SK-N-SH (cell line): ENCODE measurements around the gene TMEM117. TPM values are rescaled to one million over a fixed set of nuclear protein-coding genes. Genes with fewer than 3 reads are reported as not detected.

Experiments used
- CTCF ChIA-PET: fragments of 300-600, 350-600 bp; formaldehyde crosslinking; extraction: SDS; loops from one replicate; lab custom pipeline; 2021; lab: Yijun Ruan, JAX
- POLR2A ChIA-PET: fragments of 350-600 bp; sonication (Branson Sonifier 250); formaldehyde crosslinking; extraction: SDS; loops from one replicate; lab custom pipeline; 2020; ENCODE audit warnings: antibody characterized with exemption, inconsistent platforms; lab: Yijun Ruan, JAX
- DNase-seq: peaks from one replicate; pipeline ENCODE4 v3.0.0; 2012
- H2AFZ ChIP-seq: fragments of 200-600 bp; sonication (generic); 2 replicates; pipeline ENCODE4 v1.8.1; 2016; ENCODE audit warnings: antibody characterized with exemption, mild to moderate bottlenecking, low read depth
- H3F3A ChIP-seq: fragments of 200-600 bp; sonication (generic); replicated peaks from 2 replicates; pipeline ENCODE3; 2016; ENCODE audit warnings: antibody characterized with exemption, mild to moderate bottlenecking; ENCODE audit not compliant: insufficient read depth
- H3K27ac ChIP-seq, 2 experiments: fragments of 200-500 bp in 1 of 2; fragments of 200-600 bp in 1 of 2; sonication (Bioruptor generic) in 1 of 2; sonication (generic), shearing (Covaris generic) in 1 of 2; 2 replicates each; pipeline versions ENCODE4 v1.5.1 to v1.6.1; 2014 to 2016; ENCODE audit warnings: low read depth in 2 of 2, inconsistent platforms in 1 of 2, low read length in 1 of 2, mild to moderate bottlenecking in 1 of 2, mixed read lengths in 1 of 2
- H3K27me3 ChIP-seq: fragments of 200-600 bp; sonication (generic), shearing (Covaris generic); 2 replicates; pipeline ENCODE4 v1.6.1; 2016; ENCODE audit warnings: mixed run types; ENCODE audit not compliant: insufficient read depth
- H3K36me3 ChIP-seq, 2 experiments: fragments of 200-500 bp in 1 of 2; fragments of 200-600 bp in 1 of 2; sonication (Bioruptor generic) in 1 of 2; sonication (generic) in 1 of 2; replicated peaks in 1 of 2; 2 replicates each; pipeline versions ENCODE3 to v1.5.1; 2014 to 2016; ENCODE audit warnings: low read length in 1 of 2, mild to moderate bottlenecking in 1 of 2; ENCODE audit not compliant: insufficient read depth in 2 of 2, control insufficient read depth in 1 of 2
- H3K4me1 ChIP-seq, 2 experiments: fragments of 200-500 bp in 1 of 2; fragments of 200-600 bp in 1 of 2; sonication (Bioruptor generic) in 1 of 2; sonication (generic), shearing (Covaris generic) in 1 of 2; 2 replicates each; pipeline versions ENCODE4 v1.5.1 to v1.6.1; 2014 to 2016; ENCODE audit warnings: low read depth in 1 of 2, low read length in 1 of 2, mixed run types in 1 of 2; ENCODE audit not compliant: insufficient read depth in 2 of 2, control insufficient read depth in 1 of 2
- H3K4me2 ChIP-seq: fragments of 200-600 bp; sonication (generic), shearing (Covaris generic); 2 replicates; pipeline ENCODE4 v1.6.1; 2017; ENCODE audit warnings: mixed run types
- H3K4me3 ChIP-seq, 2 experiments: fragments of 200-500 bp in 1 of 2; fragments of 200-600 bp in 1 of 2; sonication (Bioruptor generic) in 1 of 2; sonication (generic), shearing (Covaris generic) in 1 of 2; 2 replicates each; pipeline versions ENCODE4 v1.5.1 to v1.8.1; 2014 to 2016; ENCODE audit warnings: low read depth in 2 of 2, inconsistent platforms in 1 of 2, low read length in 1 of 2, mild to moderate bottlenecking in 1 of 2, mixed read lengths in 1 of 2, moderate library complexity in 1 of 2
- H3K79me2 ChIP-seq: fragments of 200-600 bp; sonication (generic); 2 replicates; pipeline ENCODE4 v1.8.1; 2017; ENCODE audit warnings: mild to moderate bottlenecking; ENCODE audit not compliant: insufficient read depth
- H3K9ac ChIP-seq: fragments of 200-600 bp; sonication (generic); 2 replicates; pipeline ENCODE4 v1.6.1; 2017; ENCODE audit warnings: mixed run types
- H3K9me2 ChIP-seq: fragments of 200-600 bp; sonication (generic); 2 replicates; pipeline ENCODE4 v1.6.1; 2017; ENCODE audit warnings: mixed run types
- H3K9me3 ChIP-seq: fragments of 200-600 bp; sonication (generic); 2 replicates; pipeline ENCODE4 v1.6.1; 2017; ENCODE audit warnings: mixed run types, mild to moderate bottlenecking, moderate library complexity
- H4K20me1 ChIP-seq: fragments of 200-600 bp; sonication (generic); 2 replicates; pipeline ENCODE4 v1.6.1; 2017; ENCODE audit warnings: mild to moderate bottlenecking, mixed run types; ENCODE audit not compliant: insufficient read depth
- CTCF ChIP-seq: fragments of 200-600 bp; sonication (generic); IDR thresholded peaks from 2 replicates; pipeline ENCODE4 v1.6.1; 2017; ENCODE audit warnings: antibody characterized with exemption, mild to moderate bottlenecking, moderate library complexity
- ELF1 ChIP-seq: IDR thresholded peaks from 2 replicates; pipeline ENCODE4 v1.4.0; 2012
- NFIC ChIP-seq: IDR thresholded peaks from 2 replicates; pipeline ENCODE4 v1.4.0; 2012; ENCODE audit warnings: borderline replicate concordance
- RAD21 ChIP-seq: IDR thresholded peaks from 2 replicates; pipeline ENCODE4 v1.6.1; 2012; ENCODE audit warnings: mild to moderate bottlenecking, low read length
- SIN3A ChIP-seq: IDR thresholded peaks from 2 replicates; pipeline ENCODE4 v1.6.1; 2012; ENCODE audit warnings: low read depth, mild to moderate bottlenecking, low read length, moderate library complexity, borderline replicate concordance
- SMC3 ChIP-seq: IDR thresholded peaks from 2 replicates; pipeline ENCODE4 v1.6.1; 2012; ENCODE audit warnings: low read depth, low read length, improper control_type of control experiment
- USF1 ChIP-seq: IDR thresholded peaks from 2 replicates; pipeline ENCODE4 v1.4.0; 2012; ENCODE audit warnings: low read depth, borderline replicate concordance
- USF2 ChIP-seq: fragments of 150-350 bp; IDR thresholded peaks from 2 replicates; pipeline ENCODE4 v1.6.1; 2017; ENCODE audit warnings: antibody characterized with exemption, low read length, low read depth, borderline replicate concordance
- YY1 ChIP-seq: IDR thresholded peaks from 2 replicates; pipeline ENCODE4 v1.4.0; 2012; ENCODE audit warnings: low read depth, mild to moderate bottlenecking
- WGBS: methylation state at CpG from one replicate; pipeline ENCODE4 v1.1.6; 2017; ENCODE audit warnings: low lambda C conversion rate; 5-methylcytosine and 5-hydroxymethylcytosine counted together
- polyA plus RNA-seq, 3 experiments: library from polyadenylated mRNA; depleted of rRNA; stranded (reverse); fragments of >200 nt; gene quantifications; 2 replicates each; pipeline ENCODE4 v1.2.3, GENCODE V29; 2012

The TMEM117 gene
- polyA plus RNA-seq, 1 of the 3 experiments (the other 2 are of a cell fraction) = 0.81 TPM

GRCh38 chr12:43914391-43914790 is 78.5 kb downstream of the TMEM117 start (continued):
- TF ChIP-seq USF1 (no peak), SIN3A (no peak)

GRCh38 chr12:43914923-43915468 is 79.1 kb downstream of the TMEM117 start:
- CTCF ChIA-PET = interaction anchor here (0.6 to 2.0 kb wide), 2 partner anchors 12 to 1016 kb away, joined by 3 to 5 read pairs; no protein-coding TSS in a partner anchor
- TF ChIP-seq NFIC (no peak), RAD21 (peak; percentile 42), YY1 (no peak), USF2 (no peak), SMC3 (no peak), CTCF (peak; percentile 38)
- POLR2A ChIA-PET = no interaction called here
- H4K20me1 ChIP-seq = no peaks in the 10 kb centered on the region
- 64% methylated on average over 3 of the region's 3 CpGs for WGBS
- no peaks in the 10 kb centered on the region for H3F3A ChIP-seq
- no peak overlapping the region for H3K4me3 ChIP-seq
- H3K27me3 ChIP-seq = no peaks in the 10 kb centered on the region
- no peaks in the 10 kb centered on the region for H3K9me2 ChIP-seq
- no peak overlapping the region for H3K9ac ChIP-seq
- H3K4me1 ChIP-seq = no peaks in the 10 kb centered on the region; a peak in 1 of 4 replicates
- no peak overlapping the region for H3K4me2 ChIP-seq
- H3K36me3 ChIP-seq = no peaks in the 10 kb centered on the region
- H2AFZ ChIP-seq = no peak overlapping the region
- no peaks in the 10 kb centered on the region for H3K79me2 ChIP-seq
- no peaks in the 10 kb centered on the region for H3K9me3 ChIP-seq
- no peak for DNase-seq
- no peak overlapping the region for H3K27ac ChIP-seq

- H3F3A ChIP-seq = no peaks in the 10 kb centered on the region
- no peak overlapping the region for H2AFZ ChIP-seq
Measured at GRCh38 chr12:43917896-43918295, 82.0 kb downstream of the TMEM117 start.

More at GRCh38 chr12:43917896-43918295, 82.0 kb downstream of the TMEM117 start:
- 14% methylated on average over 2 of the region's 2 CpGs for WGBS
- CTCF ChIA-PET = interaction anchor here (0.6 kb wide), 1 partner anchor 17 kb away, joined by 4 read pairs; no protein-coding TSS in a partner anchor
- Histone ChIP-seq H3K9ac (no peak overlapping the region), H3K9me2 (no peaks in the 10 kb centered on the region), H3K9me3 (no peaks in the 10 kb centered on the region), H3K4me1 (no peaks in the 10 kb centered on the region; a peak in 1 of 4 replicates), H4K20me1 (no peaks in the 10 kb centered on the region), H3K4me3 (no peak overlapping the region), H3K27me3 (no peaks in the 10 kb centered on the region), H3K36me3 (no peaks in the 10 kb centered on the region), H3K4me2 (no peak overlapping the region)
- TF ChIP-seq NFIC (no peak), ELF1 (no peak), RAD21 (no peak)
- TF ChIP-seq, all 33 proteins: peak for 0
- Histone ChIP-seq H3K27ac (no peak overlapping the region), H3K79me2 (no peaks in the 10 kb centered on the region)
- peak; percentile 15 for DNase-seq
- POLR2A ChIA-PET = no interaction called here
